Uterus (tissue), 4 donors: Measurements from ENCODE around the gene SLC29A2. TPM values are rescaled to one million over a fixed set of nuclear protein-coding genes. Genes with fewer than 3 reads are reported as not detected.

Experiments used
- DNase-seq, 2 donors: peaks; one replicate each; pipeline ENCODE4 v3.0.0-alpha.2; 2019 to 2020
- H3K27ac ChIP-seq, 2 donors: fragments of 200-600 bp; sonication (generic); 1 replicate in 1 of 2; 2 replicates in 1 of 2; pipeline ENCODE4 v1.5.1; 2016 to 2018
- H3K27me3 ChIP-seq, 2 donors: fragments of 200-600 bp; sonication (generic); one replicate each; pipeline ENCODE4 v1.5.1; 2018 to 2019; ENCODE audit warnings: control low read depth in 1 of 2
- H3K36me3 ChIP-seq, 2 donors: fragments of 200-600 bp; sonication (generic); one replicate each; pipeline ENCODE4 v1.5.1; 2019; ENCODE audit warnings: control low read depth in 1 of 2
- H3K4me1 ChIP-seq, 2 donors: fragments of 200-600 bp; sonication (generic); one replicate each; pipeline ENCODE4 v1.5.1; 2018 to 2019; ENCODE audit warnings: control low read depth in 1 of 2
- H3K4me3 ChIP-seq, 2 donors: fragments of 200-600 bp; sonication (generic); 1 replicate in 1 of 2; 2 replicates in 1 of 2; pipeline ENCODE4 v1.5.1; 2018 to 2019; ENCODE audit warnings: mild to moderate bottlenecking in 1 of 2
- H3K9me3 ChIP-seq, 2 donors: fragments of 200-600 bp; sonication (generic); one replicate each; pipeline ENCODE4 v1.5.1; 2019; ENCODE audit warnings: control low read depth in 1 of 2
- CTCF ChIP-seq, 4 experiments: fragments of 200-600 bp in 2 of 4; fragments of 450-650 bp in 2 of 4; sonication (generic) in 2 of 4; IDR thresholded peaks; one replicate each; pipeline ENCODE4 v1.5.1; 2016 to 2019; ENCODE audit warnings: antibody characterized with exemption in 4 of 4, mild to moderate bottlenecking in 2 of 4, moderate library complexity in 1 of 4
- POLR2A ChIP-seq, 2 donors: fragments of 450-650 bp; IDR thresholded peaks; one replicate each; pipeline ENCODE4 v1.6.1; 2016; ENCODE audit warnings: antibody characterized with exemption in 2 of 2, mild to moderate bottlenecking in 1 of 2, moderate library complexity in 1 of 2
- intact Hi-C: fragments of 100-400 bp; cut with DNase I; formaldehyde crosslinking; loops from one replicate; pipeline ENCODE4 v1.15.1; 2023; ENCODE audit warnings: low total_unique reads
- total RNA-seq, 4 donors: library from RNA; depleted of rRNA in 3 of 4; stranded (reverse); fragments of >200 nt in 3 of 4; gene quantifications; one replicate each; pipeline versions ENCODE4 v1.1.0 to v1.2.4, GENCODE V29; 2014 to 2023
- donor health status: DM: yes; HTN: yes; CAD: no.

The SLC29A2 gene
- total RNA-seq, 4 donors from 2014 or later, result 0.26 to 3.5 (median 1.5) TPM; not detected in 1

- Histone ChIP-seq H3K9me3 (no peaks in the 10 kb centered on the region), H3K27ac (no peak overlapping the region), H3K4me3 (no peak overlapping the region), H3K27me3 (peaks cover 19 to 25% of the 10 kb centered on the region in 2 donors), H3K36me3 (no peaks in the 10 kb centered on the region), H3K4me1 (peaks cover 0 to 6% of the 10 kb centered on the region in 2 donors)
- TF ChIP-seq CTCF (IDR thresholded peaks at IDR 0.05), result no peak
- TF ChIP-seq POLR2A (IDR thresholded peaks at IDR 0.05), result no peak
- intact Hi-C loops, result no loop called here
- no peak for DNase-seq
Observed at GRCh38 chr11:66368484-66368883, 3.1 kb downstream of the SLC29A2 start.

GRCh38 chr11:66367561-66368312 is 3.8 kb downstream of the SLC29A2 start:
- Histone ChIP-seq H3K27me3 (peaks cover 17 to 19% of the 10 kb centered on the region in 2 donors), H3K27ac (no peak overlapping the region), H3K9me3 (no peaks in the 10 kb centered on the region), H3K4me3 (no peak overlapping the region), H3K36me3 (no peaks in the 10 kb centered on the region), H3K4me1 (peaks cover 0 to 6% of the 10 kb centered on the region in 2 donors)
- intact Hi-C loops, result no loop called here
- no peak for TF ChIP-seq CTCF (IDR thresholded peaks at IDR 0.05)
- no peak for TF ChIP-seq POLR2A (IDR thresholded peaks at IDR 0.05)
- no peak for DNase-seq

GRCh38 chr11:66366844-66367477 is 4.6 kb downstream of the SLC29A2 start:
- Histone ChIP-seq H3K9me3 (no peaks in the 10 kb centered on the region), H3K4me1 (peaks cover 0 to 6% of the 10 kb centered on the region in 2 donors), H3K27ac (no peak overlapping the region), H3K36me3 (no peaks in the 10 kb centered on the region), H3K4me3 (no peak overlapping the region), H3K27me3 (peaks cover 10 to 12% of the 10 kb centered on the region in 2 donors)
- intact Hi-C loops, result no loop called here
- no peak for TF ChIP-seq POLR2A (IDR thresholded peaks at IDR 0.05)
- no peak for TF ChIP-seq CTCF (IDR thresholded peaks at IDR 0.05)
- no peak for DNase-seq

- TF ChIP-seq CTCF (IDR thresholded peaks at IDR 0.05) (no peak), POLR2A (IDR thresholded peaks at IDR 0.05) (no peak)
- H3K4me3 ChIP-seq, result no peak overlapping the region
- no peak overlapping the region for H3K27ac ChIP-seq
- H3K4me1 ChIP-seq, result no peaks in the 10 kb centered on the region
- peaks cover 2% of the 10 kb centered on the region in 2 donors for H3K27me3 ChIP-seq
- no peaks in the 10 kb centered on the region for H3K36me3 ChIP-seq
- no peaks in the 10 kb centered on the region for H3K9me3 ChIP-seq
- intact Hi-C loops, result no loop called here
- DNase-seq, result no peak
Observed at GRCh38 chr11:66365711-66366619, 5.6 kb downstream of the SLC29A2 start.
